Measurements from ENCODE around the gene TFAP2E. TPM values are rescaled to one million over a fixed set of nuclear protein-coding genes. Genes with fewer than 3 reads are reported as not detected.

The TFAP2E gene
- total and polyA plus RNA-seq, 4 donors = 0.07 to 0.21 (median 0.09) TPM

- DNase-seq (ENCODE audit: low spot score) = no peak
- TF ChIP-seq HNF4G (IDR thresholded peaks at IDR 0.05) = no peak
- TF ChIP-seq FOXA1 (IDR thresholded peaks at IDR 0.05) = no peak
- no peak for TF ChIP-seq RXRA (IDR thresholded peaks at IDR 0.05)
- no peak for TF ChIP-seq YY1 (IDR thresholded peaks at IDR 0.05)
- no peak for TF ChIP-seq ATF3 (IDR thresholded peaks at IDR 0.05)
- TF ChIP-seq, protein P1, sequence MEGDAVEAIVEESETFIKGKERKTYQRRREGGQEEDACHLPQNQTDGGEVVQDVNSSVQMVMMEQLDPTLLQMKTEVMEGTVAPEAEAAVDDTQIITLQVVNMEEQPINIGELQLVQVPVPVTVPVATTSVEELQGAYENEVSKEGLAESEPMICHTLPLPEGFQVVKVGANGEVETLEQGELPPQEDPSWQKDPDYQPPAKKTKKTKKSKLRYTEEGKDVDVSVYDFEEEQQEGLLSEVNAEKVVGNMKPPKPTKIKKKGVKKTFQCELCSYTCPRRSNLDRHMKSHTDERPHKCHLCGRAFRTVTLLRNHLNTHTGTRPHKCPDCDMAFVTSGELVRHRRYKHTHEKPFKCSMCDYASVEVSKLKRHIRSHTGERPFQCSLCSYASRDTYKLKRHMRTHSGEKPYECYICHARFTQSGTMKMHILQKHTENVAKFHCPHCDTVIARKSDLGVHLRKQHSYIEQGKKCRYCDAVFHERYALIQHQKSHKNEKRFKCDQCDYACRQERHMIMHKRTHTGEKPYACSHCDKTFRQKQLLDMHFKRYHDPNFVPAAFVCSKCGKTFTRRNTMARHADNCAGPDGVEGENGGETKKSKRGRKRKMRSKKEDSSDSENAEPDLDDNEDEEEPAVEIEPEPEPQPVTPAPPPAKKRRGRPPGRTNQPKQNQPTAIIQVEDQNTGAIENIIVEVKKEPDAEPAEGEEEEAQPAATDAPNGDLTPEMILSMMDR (IDR thresholded peaks at IDR 0.05; ENCODE audit: low read depth, low read length, missing input control) = no peak
- TF ChIP-seq EGR1 (IDR thresholded peaks at IDR 0.05; ENCODE audit: low read depth in 2 of 2) = no peak
- TF ChIP-seq RAD21 (IDR thresholded peaks at IDR 0.05) = no peak
- TF ChIP-seq FOXA2 (IDR thresholded peaks at IDR 0.05) = no peak
- TF ChIP-seq HNF4A (conservative IDR thresholded peaks at IDR 0.05) = no peak
- TF ChIP-seq TAF1 (conservative IDR thresholded peaks at IDR 0.05) = no peak
- no peak for TF ChIP-seq JUND (IDR thresholded peaks at IDR 0.05)
- TF ChIP-seq, protein P2, sequence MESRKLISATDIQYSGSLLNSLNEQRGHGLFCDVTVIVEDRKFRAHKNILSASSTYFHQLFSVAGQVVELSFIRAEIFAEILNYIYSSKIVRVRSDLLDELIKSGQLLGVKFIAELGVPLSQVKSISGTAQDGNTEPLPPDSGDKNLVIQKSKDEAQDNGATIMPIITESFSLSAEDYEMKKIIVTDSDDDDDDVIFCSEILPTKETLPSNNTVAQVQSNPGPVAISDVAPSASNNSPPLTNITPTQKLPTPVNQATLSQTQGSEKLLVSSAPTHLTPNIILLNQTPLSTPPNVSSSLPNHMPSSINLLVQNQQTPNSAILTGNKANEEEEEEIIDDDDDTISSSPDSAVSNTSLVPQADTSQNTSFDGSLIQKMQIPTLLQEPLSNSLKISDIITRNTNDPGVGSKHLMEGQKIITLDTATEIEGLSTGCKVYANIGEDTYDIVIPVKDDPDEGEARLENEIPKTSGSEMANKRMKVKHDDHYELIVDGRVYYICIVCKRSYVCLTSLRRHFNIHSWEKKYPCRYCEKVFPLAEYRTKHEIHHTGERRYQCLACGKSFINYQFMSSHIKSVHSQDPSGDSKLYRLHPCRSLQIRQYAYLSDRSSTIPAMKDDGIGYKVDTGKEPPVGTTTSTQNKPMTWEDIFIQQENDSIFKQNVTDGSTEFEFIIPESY (IDR thresholded peaks at IDR 0.05) = no peak
- Histone ChIP-seq H3K9me3 (ENCODE audit: control insufficient read depth in 4 of 4, low read length in 3 of 4) (no peaks in the 10 kb centered on the region), H3K4me1 (ENCODE audit: control insufficient read depth in 4 of 4, insufficient read depth in 4 of 4, low read length in 3 of 4) (no peaks in the 10 kb centered on the region), H3K4me3 (ENCODE audit: low read depth in 1 of 3, low read length in 3 of 3) (no peak overlapping the region), H3K27me3 (ENCODE audit: control insufficient read depth in 4 of 4, insufficient read depth in 4 of 4, low read length in 3 of 4) (no peaks in the 10 kb centered on the region), H3K36me3 (ENCODE audit: control insufficient read depth in 4 of 4, insufficient read depth in 3 of 4, low read depth in 1 of 4, low read length in 3 of 4) (peaks cover 0 to 5% (median 3%) of the 10 kb centered on the region in 4 donors), H3K9ac (ENCODE audit: low read depth in 1 of 2, low read length in 2 of 2) (no peak overlapping the region), H3K27ac (ENCODE audit: low read depth in 1 of 2, low read length in 2 of 2) (no peak overlapping the region)
- 96% methylated on average over 2 of the region's 2 CpGs for WGBS
Observed at GRCh38 chr1:35530946-35531345, 42.2 kb upstream of the TFAP2E start.

- no peak for TF ChIP-seq HNF4G (IDR thresholded peaks at IDR 0.05)
- no peak for TF ChIP-seq TAF1 (conservative IDR thresholded peaks at IDR 0.05)
- no peak overlapping the region for H3K27ac ChIP-seq (ENCODE audit: low read depth in 1 of 2, low read length in 2 of 2)
- H3K36me3 ChIP-seq (ENCODE audit: control insufficient read depth in 4 of 4, insufficient read depth in 3 of 4, low read depth in 1 of 4, low read length in 3 of 4) = peaks cover 0 to 5% (median 3%) of the 10 kb centered on the region in 4 donors
- no peaks in the 10 kb centered on the region for H3K9me3 ChIP-seq (ENCODE audit: control insufficient read depth in 4 of 4, low read length in 3 of 4)
- no peak for DNase-seq (ENCODE audit: low spot score)
- H3K4me3 ChIP-seq (ENCODE audit: low read depth in 1 of 3, low read length in 3 of 3) = no peak overlapping the region
- H3K4me1 ChIP-seq (ENCODE audit: control insufficient read depth in 4 of 4, insufficient read depth in 4 of 4, low read length in 3 of 4) = no peaks in the 10 kb centered on the region
- H3K9ac ChIP-seq (ENCODE audit: low read depth in 1 of 2, low read length in 2 of 2) = no peak overlapping the region
- WGBS = 88% methylated on average over 6 of the region's 6 CpGs
- no peaks in the 10 kb centered on the region for H3K27me3 ChIP-seq (ENCODE audit: control insufficient read depth in 4 of 4, insufficient read depth in 4 of 4, low read length in 3 of 4)
Observed at GRCh38 chr1:35531368-35531767, 41.7 kb upstream of the TFAP2E start.

- no peaks in the 10 kb centered on the region for H3K4me1 ChIP-seq (ENCODE audit: control insufficient read depth in 4 of 4, insufficient read depth in 4 of 4, low read length in 3 of 4)
- 88% methylated on average over 1 of the region's 1 CpG for WGBS
- DNase-seq (ENCODE audit: low spot score) = no peak
- H3K4me3 ChIP-seq (ENCODE audit: low read depth in 1 of 3, low read length in 3 of 3) = no peak overlapping the region
- no peak overlapping the region for H3K9ac ChIP-seq (ENCODE audit: low read depth in 1 of 2, low read length in 2 of 2)
- H3K27me3 ChIP-seq (ENCODE audit: control insufficient read depth in 4 of 4, insufficient read depth in 4 of 4, low read length in 3 of 4) = no peaks in the 10 kb centered on the region
- peaks cover 0 to 5% (median 3%) of the 10 kb centered on the region in 4 donors for H3K36me3 ChIP-seq (ENCODE audit: control insufficient read depth in 4 of 4, insufficient read depth in 3 of 4, low read depth in 1 of 4, low read length in 3 of 4)
- H3K9me3 ChIP-seq (ENCODE audit: control insufficient read depth in 4 of 4, low read length in 3 of 4) = no peaks in the 10 kb centered on the region
- TF ChIP-seq RXRA (IDR thresholded peaks at IDR 0.05) = no peak
- TF ChIP-seq, protein P3, sequence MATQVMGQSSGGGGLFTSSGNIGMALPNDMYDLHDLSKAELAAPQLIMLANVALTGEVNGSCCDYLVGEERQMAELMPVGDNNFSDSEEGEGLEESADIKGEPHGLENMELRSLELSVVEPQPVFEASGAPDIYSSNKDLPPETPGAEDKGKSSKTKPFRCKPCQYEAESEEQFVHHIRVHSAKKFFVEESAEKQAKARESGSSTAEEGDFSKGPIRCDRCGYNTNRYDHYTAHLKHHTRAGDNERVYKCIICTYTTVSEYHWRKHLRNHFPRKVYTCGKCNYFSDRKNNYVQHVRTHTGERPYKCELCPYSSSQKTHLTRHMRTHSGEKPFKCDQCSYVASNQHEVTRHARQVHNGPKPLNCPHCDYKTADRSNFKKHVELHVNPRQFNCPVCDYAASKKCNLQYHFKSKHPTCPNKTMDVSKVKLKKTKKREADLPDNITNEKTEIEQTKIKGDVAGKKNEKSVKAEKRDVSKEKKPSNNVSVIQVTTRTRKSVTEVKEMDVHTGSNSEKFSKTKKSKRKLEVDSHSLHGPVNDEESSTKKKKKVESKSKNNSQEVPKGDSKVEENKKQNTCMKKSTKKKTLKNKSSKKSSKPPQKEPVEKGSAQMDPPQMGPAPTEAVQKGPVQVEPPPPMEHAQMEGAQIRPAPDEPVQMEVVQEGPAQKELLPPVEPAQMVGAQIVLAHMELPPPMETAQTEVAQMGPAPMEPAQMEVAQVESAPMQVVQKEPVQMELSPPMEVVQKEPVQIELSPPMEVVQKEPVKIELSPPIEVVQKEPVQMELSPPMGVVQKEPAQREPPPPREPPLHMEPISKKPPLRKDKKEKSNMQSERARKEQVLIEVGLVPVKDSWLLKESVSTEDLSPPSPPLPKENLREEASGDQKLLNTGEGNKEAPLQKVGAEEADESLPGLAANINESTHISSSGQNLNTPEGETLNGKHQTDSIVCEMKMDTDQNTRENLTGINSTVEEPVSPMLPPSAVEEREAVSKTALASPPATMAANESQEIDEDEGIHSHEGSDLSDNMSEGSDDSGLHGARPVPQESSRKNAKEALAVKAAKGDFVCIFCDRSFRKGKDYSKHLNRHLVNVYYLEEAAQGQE (IDR thresholded peaks at IDR 0.05) = no peak
- no peak for TF ChIP-seq HNF4G (IDR thresholded peaks at IDR 0.05)
- TF ChIP-seq YY1 (IDR thresholded peaks at IDR 0.05) = no peak
- TF ChIP-seq, protein P1 (IDR thresholded peaks at IDR 0.05; ENCODE audit: low read depth, low read length, missing input control) = no peak
- no peak for TF ChIP-seq FOXA2 (IDR thresholded peaks at IDR 0.05)
- H3K27ac ChIP-seq (ENCODE audit: low read depth in 1 of 2, low read length in 2 of 2) = no peak overlapping the region
Observed at GRCh38 chr1:35532497-35533223, 40.5 kb upstream of the TFAP2E start.
